Measurements from ENCODE around the gene SLC49A4.

- TF ChIP-seq POLR2AphosphoS5 (IDR thresholded peaks at IDR 0.05; ENCODE audit: borderline replicate concordance, low read depth, low read length) = no peak
- no peak for TF ChIP-seq EZH2 (IDR thresholded peaks at IDR 0.05)
- no peak for TF ChIP-seq FOXP2 (optimal IDR thresholded peaks at IDR 0.05; ENCODE audit: control extremely low read depth, extremely low read length, insufficient read depth)
Measured at GRCh38 chr3:122913539-122914100, 118.8 kb downstream of the SLC49A4 start.

All from SK-N-MC (cell line).